ENCODE data around the gene SRPK2.
"Not testable (repeated sequence)": the region's sequence is repeated elsewhere in the genome, so short reads cannot be mapped to it uniquely, and the experiment has no call there.

Gene SRPK2

DNA sequence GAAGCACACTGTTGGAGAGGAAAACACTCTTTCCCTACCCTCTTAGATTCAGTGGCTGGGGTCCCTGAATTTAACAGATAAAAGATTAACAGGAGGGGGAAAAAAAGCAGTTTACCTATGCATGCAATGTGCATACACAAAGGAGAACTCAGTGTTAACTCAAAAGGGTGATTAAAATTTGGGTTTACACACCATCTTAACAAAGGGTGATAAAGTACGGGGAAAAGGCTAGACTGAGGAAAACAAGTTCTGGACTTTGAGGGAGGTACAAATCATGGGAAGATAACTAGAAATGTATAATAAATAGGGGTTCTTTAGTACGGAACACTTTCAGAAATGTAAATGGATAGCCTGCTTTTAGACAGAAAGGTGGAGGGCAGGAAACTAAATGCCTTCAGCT is 83.1 kb downstream of the SRPK2 start:
- TF ChIP-seq, protein P1, sequence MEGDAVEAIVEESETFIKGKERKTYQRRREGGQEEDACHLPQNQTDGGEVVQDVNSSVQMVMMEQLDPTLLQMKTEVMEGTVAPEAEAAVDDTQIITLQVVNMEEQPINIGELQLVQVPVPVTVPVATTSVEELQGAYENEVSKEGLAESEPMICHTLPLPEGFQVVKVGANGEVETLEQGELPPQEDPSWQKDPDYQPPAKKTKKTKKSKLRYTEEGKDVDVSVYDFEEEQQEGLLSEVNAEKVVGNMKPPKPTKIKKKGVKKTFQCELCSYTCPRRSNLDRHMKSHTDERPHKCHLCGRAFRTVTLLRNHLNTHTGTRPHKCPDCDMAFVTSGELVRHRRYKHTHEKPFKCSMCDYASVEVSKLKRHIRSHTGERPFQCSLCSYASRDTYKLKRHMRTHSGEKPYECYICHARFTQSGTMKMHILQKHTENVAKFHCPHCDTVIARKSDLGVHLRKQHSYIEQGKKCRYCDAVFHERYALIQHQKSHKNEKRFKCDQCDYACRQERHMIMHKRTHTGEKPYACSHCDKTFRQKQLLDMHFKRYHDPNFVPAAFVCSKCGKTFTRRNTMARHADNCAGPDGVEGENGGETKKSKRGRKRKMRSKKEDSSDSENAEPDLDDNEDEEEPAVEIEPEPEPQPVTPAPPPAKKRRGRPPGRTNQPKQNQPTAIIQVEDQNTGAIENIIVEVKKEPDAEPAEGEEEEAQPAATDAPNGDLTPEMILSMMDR (conservative IDR thresholded peaks at IDR 0.05; ENCODE audit: low read length): no peak
- DNase-seq (ENCODE audit: low read depth): no peak
- no peak overlapping the region for H3K4me3 ChIP-seq (ENCODE audit: low read length)

DNA sequence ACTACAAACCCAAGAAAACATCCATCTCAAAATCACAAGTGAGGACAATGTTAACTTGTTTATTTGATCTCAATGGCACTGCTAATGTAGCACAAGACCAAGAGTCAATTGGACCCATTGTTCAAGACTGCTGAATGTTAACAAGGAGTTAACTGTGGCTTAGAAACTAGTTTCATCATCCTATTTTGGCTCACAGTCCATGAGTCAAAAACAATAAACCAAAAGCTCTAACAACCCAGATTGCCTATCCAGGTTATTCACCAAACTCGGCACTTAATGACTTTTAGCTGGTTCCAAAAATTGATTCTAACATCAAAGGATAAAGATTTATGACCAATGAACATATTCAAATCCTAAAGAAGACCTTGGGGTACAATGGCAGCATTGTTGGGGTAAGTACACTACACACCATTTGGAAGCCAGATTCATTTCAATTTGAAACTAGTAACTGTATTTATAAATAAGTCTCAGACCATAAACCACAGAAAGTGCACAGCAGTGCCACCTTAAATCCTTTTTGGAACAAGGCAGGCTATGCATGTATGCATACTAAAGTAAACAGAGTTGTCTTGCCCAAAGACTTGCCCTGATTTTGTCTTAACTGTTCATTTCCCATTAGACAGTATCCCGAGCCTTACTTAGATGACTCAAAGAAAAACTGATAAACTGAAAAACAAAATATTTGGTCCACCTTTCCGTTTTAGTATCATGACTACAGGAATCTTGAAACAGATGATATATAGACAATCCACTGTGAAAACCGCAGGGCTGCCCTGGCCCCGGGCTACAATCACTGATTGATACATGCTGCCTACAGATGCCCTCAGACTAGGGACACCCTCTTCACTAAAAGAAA is 84.5 kb downstream of the SRPK2 start:
- H3K4me3 ChIP-seq (ENCODE audit: low read length): no peak overlapping the region
- DNase-seq (ENCODE audit: low read depth): peak; percentile 49
- TF ChIP-seq, protein P1 (conservative IDR thresholded peaks at IDR 0.05; ENCODE audit: low read length): no peak

DNA sequence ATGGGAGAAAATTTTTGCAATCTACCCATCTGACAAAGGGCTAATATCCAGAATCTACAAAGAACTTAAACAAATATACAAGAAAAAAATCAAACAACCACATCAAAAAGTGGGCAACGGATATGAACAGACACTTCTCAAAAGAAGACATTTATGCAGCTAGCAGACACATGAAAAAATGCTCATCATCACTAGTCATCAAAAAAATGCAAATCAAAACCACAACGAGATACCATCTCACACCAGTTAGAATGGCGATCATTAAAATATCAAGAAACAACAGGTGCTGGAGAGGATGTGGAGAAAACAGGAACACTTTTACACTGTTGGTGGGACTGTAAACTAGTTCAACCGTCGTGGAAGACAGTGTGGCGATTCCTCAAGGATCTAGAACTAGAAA is 88.1 kb downstream of the SRPK2 start:
- H3K4me3 ChIP-seq (ENCODE audit: low read length); DNase-seq (ENCODE audit: low read depth): not testable (repeated sequence)

DNA sequence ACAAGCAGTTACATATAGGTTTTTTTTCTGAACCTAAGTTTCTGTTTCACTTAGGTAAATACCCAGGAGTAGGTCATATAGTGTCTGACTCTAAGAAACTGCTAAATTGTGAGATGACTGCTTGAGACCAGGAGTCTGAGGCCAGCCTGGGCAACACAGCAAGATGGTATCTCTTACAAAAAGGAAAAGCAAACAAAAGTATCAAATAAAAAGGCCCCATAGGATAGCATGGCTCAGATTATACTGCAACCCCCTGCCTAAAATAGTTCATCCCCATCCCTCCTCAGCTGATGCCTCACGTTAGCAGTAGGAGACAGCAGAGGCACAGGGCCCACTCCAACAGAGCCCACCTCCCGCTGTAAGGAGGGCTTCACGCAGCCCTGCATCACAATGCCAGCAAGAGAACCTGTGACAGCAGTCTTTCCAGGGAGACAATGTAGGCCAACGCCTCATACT is 90.3 kb downstream of the SRPK2 start:
- no peak for DNase-seq (ENCODE audit: low read depth)
- TF ChIP-seq, protein P1 (conservative IDR thresholded peaks at IDR 0.05; ENCODE audit: low read length): no peak
- no peak overlapping the region for H3K4me3 ChIP-seq (ENCODE audit: low read length)

DNA sequence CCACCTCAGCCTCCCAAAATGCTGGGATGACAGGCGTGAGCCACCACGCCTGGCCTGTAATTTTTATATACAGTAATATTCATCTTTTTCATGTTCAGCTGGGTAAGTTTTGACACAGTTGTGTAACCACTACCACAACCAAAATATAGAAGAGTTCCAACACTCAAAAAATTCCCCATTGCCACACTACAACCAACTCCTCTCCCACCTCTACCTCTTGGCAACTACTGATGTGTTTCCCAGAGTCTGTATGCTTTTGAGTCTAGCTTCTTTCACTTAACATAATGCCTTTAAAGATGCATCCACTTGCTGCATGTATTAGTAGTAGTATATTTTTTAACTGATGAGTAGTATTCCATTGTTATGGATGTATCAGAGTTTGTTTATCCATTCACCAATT is 90.7 kb downstream of the SRPK2 start:
- H3K4me3 ChIP-seq (ENCODE audit: low read length): no peak overlapping the region
- DNase-seq (ENCODE audit: low read depth): no peak
- TF ChIP-seq, protein P1 (conservative IDR thresholded peaks at IDR 0.05; ENCODE audit: low read length): no peak

DNA sequence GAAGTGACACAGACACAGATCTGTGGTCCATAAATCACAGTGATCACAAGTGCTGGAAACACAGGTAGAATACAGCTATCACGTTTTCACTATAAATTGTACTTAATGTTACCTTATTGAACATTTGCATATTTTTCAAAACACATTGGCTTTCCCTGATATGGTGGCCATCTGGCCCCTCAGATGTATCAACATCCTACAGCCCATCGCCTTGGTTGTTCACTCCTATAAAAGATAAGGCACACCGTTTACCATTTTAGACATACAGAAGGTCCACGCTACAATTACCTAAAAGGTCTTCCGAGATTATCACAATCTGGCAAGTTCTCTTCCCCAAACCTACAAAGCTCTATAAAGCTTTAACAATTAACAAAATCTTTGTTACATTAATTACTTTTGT is 91.4 kb downstream of the SRPK2 start:
- no peak overlapping the region for H3K4me3 ChIP-seq (ENCODE audit: low read length)
- DNase-seq (ENCODE audit: low read depth): no peak
- TF ChIP-seq, protein P1 (conservative IDR thresholded peaks at IDR 0.05; ENCODE audit: low read length): no peak

DNA sequence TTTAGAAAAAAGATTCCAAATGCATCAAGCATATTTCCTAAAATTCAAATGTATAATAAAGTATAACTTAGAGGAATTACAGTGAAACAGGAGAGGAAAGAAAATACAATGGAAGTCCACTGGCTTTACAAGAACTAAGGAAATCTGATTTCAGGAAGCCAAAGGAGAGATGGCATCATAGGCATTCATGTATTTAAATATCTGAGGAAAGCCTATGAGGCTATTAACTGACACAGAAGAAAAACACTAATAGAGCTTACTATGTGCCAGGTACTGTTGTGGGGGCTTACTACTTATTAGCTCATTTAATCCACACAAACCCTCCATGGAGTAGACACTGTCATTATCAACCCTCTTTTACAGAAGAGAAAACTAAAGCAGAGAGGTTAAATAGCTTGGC is 92.2 kb downstream of the SRPK2 start:
- TF ChIP-seq, protein P1 (conservative IDR thresholded peaks at IDR 0.05; ENCODE audit: low read length): no peak
- no peak overlapping the region for H3K4me3 ChIP-seq (ENCODE audit: low read length)
- no peak for DNase-seq (ENCODE audit: low read depth)
